ENCODE data around the gene SLC15A2. TPM values are rescaled to one million over a fixed set of nuclear protein-coding genes. Genes with fewer than 3 reads are reported as not detected.

SLC15A2 gene
- total RNA-seq, 4 donors from 2014 or later: 0.59 to 13.2 (median 4.1) TPM

- TF ChIP-seq POLR2A (IDR thresholded peaks at IDR 0.05) (no peak), EP300 (IDR thresholded peaks at IDR 0.05) (no peak), CTCF (IDR thresholded peaks at IDR 0.05) (no peak)
- no peaks in the 10 kb centered on the region for H3K36me3 ChIP-seq
- WGBS, 2 donors: 76 to 80% methylated on average over 5 of the region's 5 CpGs
Observed at GRCh38 chr3:121980450-121980796, 86.2 kb downstream of the SLC15A2 start.

GRCh38 chr3:121981473-121981872 is 87.3 kb downstream of the SLC15A2 start:
- Histone ChIP-seq H3K4me1 (no peaks in the 10 kb centered on the region), H3K9me3 (peaks cover 0 to 18% (median 2%) of the 10 kb centered on the region in 4 donors), H3K4me3 (no peak overlapping the region), H3K27ac (no peak overlapping the region), H3K27me3 (no peaks in the 10 kb centered on the region), H3K36me3 (no peaks in the 10 kb centered on the region)
- no peak for TF ChIP-seq CTCF (IDR thresholded peaks at IDR 0.05)
- no peak for TF ChIP-seq EP300 (IDR thresholded peaks at IDR 0.05)
- TF ChIP-seq POLR2A (IDR thresholded peaks at IDR 0.05): no peak
- no peak for DNase-seq (ENCODE audit: low spot score in 2 of 2)
- 84 to 89% methylated on average over 2 of the region's 2 CpGs for WGBS, 2 donors

More at GRCh38 chr3:121980450-121980796, 86.2 kb downstream of the SLC15A2 start:
- Histone ChIP-seq H3K27ac (no peak overlapping the region), H3K4me1 (no peaks in the 10 kb centered on the region), H3K27me3 (no peaks in the 10 kb centered on the region), H3K4me3 (no peak overlapping the region), H3K9me3 (peaks cover 0 to 18% (median 2%) of the 10 kb centered on the region in 4 donors)
- DNase-seq (ENCODE audit: low spot score in 2 of 2): no peak

GRCh38 chr3:121985846-121986245 is 91.6 kb downstream of the SLC15A2 start:
- Histone ChIP-seq H3K27me3 (no peaks in the 10 kb centered on the region), H3K9me3 (peaks cover 0 to 10% (median 2%) of the 10 kb centered on the region in 4 donors), H3K27ac (no peak overlapping the region), H3K4me3 (no peak overlapping the region), H3K4me1 (no peaks in the 10 kb centered on the region), H3K36me3 (no peaks in the 10 kb centered on the region)
- no peak for TF ChIP-seq CTCF (IDR thresholded peaks at IDR 0.05)
- no peak for TF ChIP-seq EP300 (IDR thresholded peaks at IDR 0.05)
- no peak for TF ChIP-seq POLR2A (IDR thresholded peaks at IDR 0.05)
- 86 to 91% methylated on average over 2 of the region's 2 CpGs for WGBS, 2 donors
- DNase-seq (ENCODE audit: low spot score in 2 of 2): no peak

GRCh38 chr3:121988146-121988545 is 93.9 kb downstream of the SLC15A2 start:
- 68 to 78% methylated on average over 2 of the region's 2 CpGs for WGBS, 2 donors
- no peaks in the 10 kb centered on the region for H3K4me1 ChIP-seq
- H3K27me3 ChIP-seq: no peaks in the 10 kb centered on the region
- no peaks in the 10 kb centered on the region for H3K36me3 ChIP-seq
- H3K9me3 ChIP-seq: peaks cover 0 to 9% (median 2%) of the 10 kb centered on the region in 4 donors
- TF ChIP-seq POLR2A (IDR thresholded peaks at IDR 0.05) (no peak), EP300 (IDR thresholded peaks at IDR 0.05) (no peak), CTCF (IDR thresholded peaks at IDR 0.05) (no peak)
- no peak overlapping the region for H3K27ac ChIP-seq
- H3K4me3 ChIP-seq: no peak overlapping the region
- DNase-seq (ENCODE audit: low spot score in 2 of 2): no peak

GRCh38 chr3:121989943-121990342 is 95.7 kb downstream of the SLC15A2 start:
- H3K4me1 ChIP-seq: no peaks in the 10 kb centered on the region
- TF ChIP-seq POLR2A (IDR thresholded peaks at IDR 0.05) (no peak), EP300 (IDR thresholded peaks at IDR 0.05) (no peak), CTCF (IDR thresholded peaks at IDR 0.05) (no peak)

More at GRCh38 chr3:121989943-121990342, 95.7 kb downstream of the SLC15A2 start:
- no peaks in the 10 kb centered on the region for H3K36me3 ChIP-seq
- DNase-seq (ENCODE audit: low spot score in 2 of 2): no peak
- no peak overlapping the region for H3K4me3 ChIP-seq
- H3K27me3 ChIP-seq: no peaks in the 10 kb centered on the region
- H3K27ac ChIP-seq: no peak overlapping the region
- no peaks in the 10 kb centered on the region for H3K9me3 ChIP-seq
